Activated CD4-positive, alpha-beta T cell treated with anti-CD3 and anti-CD28 coated beads, Interleukin-2, amount 10 ng/mL, durations not matched to agents 24 days and 14 days (primary cell): ENCODE measurements around the gene PSMA4. TPM values are rescaled to one million over a fixed set of nuclear protein-coding genes. Genes with fewer than 3 reads are reported as not detected.
"Not testable (repeated sequence)": the region's sequence is repeated elsewhere in the genome, so short reads cannot be mapped to it uniquely, and the experiment has no call there.

Experiments
- DNase-seq: peaks from one replicate; pipeline ENCODE4 v3.0.0; 2022
- H3K27ac Mint-ChIP-seq: one replicate; pipeline ENCODE4 v1.8.0; 2022; ENCODE audit warnings: mild to moderate bottlenecking, mixed read lengths
- H3K27me3 Mint-ChIP-seq: one replicate; pipeline ENCODE4 v1.8.0; 2022; ENCODE audit warnings: mixed read lengths
- H3K36me3 Mint-ChIP-seq: one replicate; pipeline ENCODE4 v1.8.0; 2022; ENCODE audit warnings: low read depth, mild to moderate bottlenecking, mixed read lengths
- H3K4me1 Mint-ChIP-seq: one replicate; pipeline ENCODE4 v1.8.0; 2021; ENCODE audit warnings: mixed read lengths
- H3K4me3 Mint-ChIP-seq: one replicate; pipeline ENCODE4 v1.8.0; 2022; ENCODE audit warnings: mild to moderate bottlenecking, moderate library complexity, mixed read lengths
- H3K9me3 Mint-ChIP-seq: one replicate; pipeline ENCODE4 v1.8.0; 2021; ENCODE audit warnings: mixed read lengths
- intact Hi-C: fragments of 100-400 bp; cut with micrococcal nuclease; formaldehyde crosslinking; loops from one replicate; pipeline ENCODE4 v1.15.1; 2023
- total RNA-seq: library from RNA; stranded (reverse); gene quantifications from 2 replicates; pipeline ENCODE4 v1.2.3, GENCODE V29; 2022

PSMA4 gene
- total RNA-seq: 335 and 342 TPM in 2 replicates

DNA sequence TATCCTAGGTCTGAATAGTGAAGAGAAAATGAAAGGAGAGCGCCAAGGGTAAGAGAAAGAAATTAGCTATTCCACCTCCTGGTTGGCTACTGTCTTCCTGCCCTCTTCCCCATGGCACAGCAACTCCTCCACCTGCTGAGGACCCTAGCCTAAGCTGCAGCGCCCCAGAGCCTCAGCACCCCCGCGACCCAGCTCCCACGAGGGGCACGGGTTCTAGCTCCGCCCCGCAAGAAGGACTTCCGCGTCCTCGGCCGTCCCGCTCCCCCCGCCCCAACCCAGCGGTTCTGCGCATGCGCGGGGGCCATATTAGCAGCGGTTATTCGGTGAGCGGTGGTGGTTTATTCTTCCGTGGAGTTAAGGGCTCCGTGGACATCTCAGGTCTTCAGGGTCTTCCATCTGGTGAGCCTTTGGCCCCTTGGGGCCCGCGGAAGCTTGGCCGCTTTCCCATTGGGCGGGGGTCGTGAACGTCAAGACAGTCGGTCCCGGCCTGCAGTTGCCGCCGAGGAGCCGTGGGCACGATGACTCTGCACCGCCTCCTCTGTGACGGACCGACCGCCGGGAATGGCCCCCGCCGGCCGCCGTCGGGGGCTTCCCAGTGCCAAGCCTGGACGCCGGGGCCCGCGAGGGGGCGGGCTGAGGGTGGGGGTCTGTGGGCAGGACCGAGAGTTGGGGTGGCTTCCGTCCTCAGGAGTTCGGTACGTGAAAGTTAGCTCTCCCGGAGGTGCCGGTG is at the start of gene PSMA4:
Gene PSMA4, plus strand, starts transcription at position 304 of the 730 bp plus-strand sequence. CDS start 1,484 bp downstream, outside the sequence.
- Mint-ChIP-seq H3K4me1 (peaks cover 28% of the 10 kb centered on the region), H3K36me3 (peaks cover 30% of the 10 kb centered on the region), H3K27ac (peak within 1 kb of the TSS; percentile 96), H3K9me3 (no peaks in the 10 kb centered on the region), H3K27me3 (no peaks in the 10 kb centered on the region), H3K4me3 (peak within 1 kb of the TSS; percentile 90)
- peak; percentile 99 for DNase-seq
- intact Hi-C loops: loop anchor here (1.0 kb wide), 3 partner anchors 25 to 102 kb away; partner anchors contain the start of genes CHRNA5, HYKK and IREB2

DNA sequence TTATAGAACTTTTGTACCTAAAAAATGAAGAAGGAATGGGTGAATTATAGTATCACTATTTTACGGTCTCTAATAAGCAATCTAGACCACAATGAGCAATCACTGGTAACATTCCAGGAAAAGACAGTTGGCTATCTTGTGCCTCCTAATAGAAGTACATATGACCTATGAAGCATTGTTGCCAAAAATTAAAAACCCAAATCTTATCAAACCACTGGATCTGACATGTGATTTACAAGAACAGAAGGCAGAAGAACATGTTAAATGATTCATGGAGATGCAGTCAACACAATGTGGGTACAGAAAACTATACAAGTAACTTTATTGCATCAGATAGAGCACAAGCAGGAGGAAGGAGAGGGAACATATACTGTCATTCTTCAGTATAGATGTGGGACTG is 47.4 kb upstream of the PSMA4 start:
- DNase-seq: no peak
- Mint-ChIP-seq H3K4me1 (peaks cover 2% of the 10 kb centered on the region), H3K27ac (no peak overlapping the region), H3K9me3 (no peaks in the 10 kb centered on the region), H3K36me3 (peaks cover 73% of the 10 kb centered on the region), H3K4me3 (no peak overlapping the region), H3K27me3 (no peaks in the 10 kb centered on the region)
- intact Hi-C loops: no loop called here

DNA sequence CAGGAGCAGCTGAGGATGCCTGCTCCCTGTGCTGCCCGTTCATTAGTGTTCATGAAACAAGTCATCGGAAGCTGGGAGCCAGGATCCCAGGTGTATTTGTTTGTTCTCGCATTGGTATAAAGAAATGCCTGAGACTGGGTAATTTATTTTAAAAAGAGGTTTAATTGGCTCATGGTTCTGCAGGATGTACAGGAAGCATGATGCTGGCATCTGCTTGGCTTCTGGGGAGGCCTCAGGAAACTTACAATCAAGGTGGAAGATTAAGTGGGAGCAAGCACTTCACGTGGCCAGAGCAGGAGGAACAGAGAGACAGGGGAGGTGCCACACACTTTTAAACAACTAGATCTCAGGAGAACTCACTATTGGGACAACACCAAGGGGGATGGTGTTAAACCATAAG is 38.4 kb upstream of the PSMA4 start:
- Mint-ChIP-seq H3K36me3 (peaks cover 38% of the 10 kb centered on the region), H3K4me3 (no peak overlapping the region), H3K9me3 (no peaks in the 10 kb centered on the region), H3K4me1 (peaks cover 2% of the 10 kb centered on the region), H3K27me3 (no peaks in the 10 kb centered on the region), H3K27ac (no peak overlapping the region)
- intact Hi-C loops: no loop called here
- no peak for DNase-seq

DNA sequence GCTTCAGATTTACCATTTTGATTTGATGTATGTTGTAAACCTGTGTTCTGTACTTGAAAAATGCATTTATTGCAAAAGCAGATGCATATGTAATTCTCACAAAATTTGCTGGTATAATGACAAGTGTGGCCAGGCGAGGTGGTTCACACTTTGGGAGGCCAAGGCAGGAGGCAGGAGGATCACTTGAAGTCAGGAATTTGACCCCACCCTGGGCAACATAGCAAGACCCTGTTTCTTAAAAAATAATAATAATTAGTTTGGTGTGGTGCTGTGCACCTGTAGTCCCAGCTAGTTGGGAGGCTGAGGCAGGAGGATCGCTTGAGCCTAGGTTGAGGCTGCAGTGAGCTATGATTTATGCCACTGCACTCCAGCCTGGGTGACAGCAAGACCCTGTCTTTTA is 37.6 kb upstream of the PSMA4 start:
- Mint-ChIP-seq H3K36me3 (peaks cover 31% of the 10 kb centered on the region), H3K4me3 (no peak overlapping the region), H3K27ac (no peak overlapping the region), H3K4me1 (peaks cover 3% of the 10 kb centered on the region), H3K9me3 (no peaks in the 10 kb centered on the region), H3K27me3 (peaks cover 3% of the 10 kb centered on the region)
- intact Hi-C loops: no loop called here
- DNase-seq: no peak

DNA sequence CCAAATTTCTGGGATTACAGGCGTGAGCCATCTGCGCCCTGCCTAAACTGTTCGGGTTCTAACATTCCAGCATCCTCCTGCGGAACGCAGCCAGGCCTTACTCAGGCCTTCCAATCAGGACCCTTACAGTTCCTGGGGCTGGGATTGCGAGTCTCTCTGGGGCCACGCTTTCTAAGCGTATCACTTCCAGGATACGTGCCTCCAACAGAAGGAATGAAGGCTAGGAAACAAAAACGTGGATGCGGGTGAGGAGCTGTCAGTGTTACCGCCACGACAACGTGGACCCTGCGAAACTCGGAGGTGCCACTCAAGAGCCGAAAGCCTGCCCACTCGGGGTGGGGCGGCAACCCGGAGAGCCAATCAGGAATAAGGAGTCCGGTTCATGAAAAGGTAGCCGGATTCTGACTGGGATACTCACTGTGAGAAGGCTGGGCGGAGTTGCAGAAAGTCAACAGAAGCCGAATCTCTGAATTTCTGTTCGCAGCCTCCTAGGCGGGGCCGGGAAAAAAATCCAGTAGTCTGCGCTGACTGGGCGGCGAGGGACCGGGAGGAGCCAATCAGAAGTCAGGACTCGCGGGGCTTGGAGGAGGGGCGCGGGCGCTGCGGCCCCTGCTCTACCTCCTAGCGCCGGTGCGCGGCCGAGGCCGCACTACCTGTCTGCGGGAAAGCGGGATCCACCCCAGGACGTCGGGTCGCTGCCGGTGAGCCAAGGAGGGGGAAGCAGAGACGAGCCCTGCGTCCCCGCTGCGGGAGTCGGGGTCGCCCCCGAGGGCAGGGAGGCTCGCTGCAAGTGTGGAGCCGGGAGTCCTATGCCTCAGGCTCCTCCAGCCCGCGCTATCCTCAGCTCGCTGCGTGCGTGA is 33.0 kb upstream of the PSMA4 start, which contains the start of gene HYKK:
Gene HYKK, plus strand, starts transcription at position 607 of the 860 bp plus-strand sequence. CDS start 5,512 bp downstream, outside the sequence.
- intact Hi-C loops: loop anchor here (1.0 kb wide), 1 partner anchor 33 kb away; the partner anchor contains the start of gene PSMA4
- Mint-ChIP-seq H3K27me3 (peaks cover 5% of the 10 kb centered on the region), H3K9me3 (no peaks in the 10 kb centered on the region), H3K4me3 (peak within 1 kb of the TSS; percentile 90), H3K4me1 (peaks cover 18% of the 10 kb centered on the region), H3K27ac (peak within 1 kb of the TSS; percentile 72), H3K36me3 (peaks cover under 1% of the 10 kb centered on the region)
- peak; percentile 94 for DNase-seq

DNA sequence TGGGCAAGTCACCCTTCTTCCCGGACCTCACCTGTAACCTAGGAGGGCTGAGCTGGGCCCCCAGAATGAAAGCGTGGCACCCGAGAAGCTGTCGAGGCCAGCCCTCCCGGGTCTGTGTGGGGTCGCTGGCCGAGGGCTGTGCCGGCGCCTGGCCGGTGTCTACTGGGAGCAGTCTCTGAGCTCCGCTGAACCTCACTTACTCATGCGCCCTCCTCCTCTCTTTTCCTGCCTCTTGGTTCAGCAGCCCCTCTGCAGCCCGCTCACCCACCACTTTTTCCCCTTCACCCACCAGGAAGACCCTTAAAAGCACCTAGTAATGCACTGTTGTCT is 32.4 kb upstream of the PSMA4 start:
- Mint-ChIP-seq H3K27me3 (peaks cover 5% of the 10 kb centered on the region), H3K4me3 (peak overlapping the region; percentile 90), H3K27ac (peak overlapping the region; percentile 72), H3K9me3 (no peaks in the 10 kb centered on the region), H3K4me1 (peaks cover 18% of the 10 kb centered on the region), H3K36me3 (no peaks in the 10 kb centered on the region)
- intact Hi-C loops: loop anchor here (1.0 kb wide), 1 partner anchor 33 kb away; the partner anchor contains the start of gene PSMA4
- DNase-seq: no peak

DNA sequence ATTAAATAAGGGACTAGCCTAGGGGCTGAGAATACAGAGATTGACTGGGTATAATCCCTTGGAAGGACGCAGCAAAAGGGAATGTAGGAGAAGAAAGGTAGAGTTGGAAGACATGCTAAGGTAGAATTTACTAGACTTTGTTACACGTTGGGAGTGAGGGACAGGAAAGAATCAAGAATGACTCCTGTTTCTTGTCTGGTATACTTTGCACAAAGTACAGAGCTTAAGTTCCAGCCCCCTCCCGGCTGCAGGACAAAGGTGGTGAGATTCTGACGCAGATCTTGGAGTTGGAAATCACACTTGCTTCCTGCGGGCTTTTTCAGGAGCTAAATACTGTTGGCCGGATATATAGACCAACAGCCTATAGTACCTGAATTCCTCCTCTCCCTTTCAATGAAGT is 32.0 kb upstream of the PSMA4 start:
- peak overlapping the region; percentile 72 for H3K27ac Mint-ChIP-seq
- intact Hi-C loops: no loop called here
- H3K4me3 Mint-ChIP-seq: peak overlapping the region; percentile 90

DNA sequence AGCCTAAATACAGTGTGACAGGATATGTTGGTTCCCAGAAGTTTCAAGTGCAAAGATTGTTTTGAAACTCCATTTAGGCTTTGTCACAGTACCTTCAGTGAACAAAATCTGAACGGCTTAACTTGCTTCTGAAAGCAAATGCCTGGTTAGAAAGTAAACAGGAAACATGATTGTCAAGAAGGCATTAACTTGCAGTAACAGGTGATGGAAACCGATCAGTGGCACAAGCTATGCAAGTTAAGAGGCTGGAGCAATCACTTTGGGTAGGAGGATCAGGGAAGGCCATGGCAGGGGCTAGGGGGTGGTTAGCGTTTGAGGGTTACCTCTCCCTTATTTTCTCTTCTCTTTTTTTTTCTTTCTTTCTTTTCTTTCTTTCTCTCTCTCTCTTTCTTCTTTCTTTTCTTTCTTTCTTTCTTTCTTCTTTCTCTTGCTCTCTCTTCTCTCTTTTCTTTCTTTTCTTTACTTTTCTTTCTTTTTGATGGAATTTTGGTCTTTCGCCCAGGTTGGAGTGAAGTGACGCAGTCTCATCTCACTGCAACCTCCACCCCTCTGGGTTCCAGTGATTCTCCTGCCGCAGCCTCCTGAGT is 30.4 kb upstream of the PSMA4 start:
- H3K27me3 Mint-ChIP-seq: peaks cover 5% of the 10 kb centered on the region
- peak; percentile 69 for DNase-seq
- no peaks in the 10 kb centered on the region for H3K36me3 Mint-ChIP-seq
- H3K9me3 Mint-ChIP-seq: no peaks in the 10 kb centered on the region
- peaks cover 18% of the 10 kb centered on the region for H3K4me1 Mint-ChIP-seq
- H3K27ac Mint-ChIP-seq: no peak overlapping the region
- peak overlapping the region; percentile 57 for H3K4me3 Mint-ChIP-seq
- intact Hi-C loops: no loop called here

More for the DNA sequence above, 32.0 kb upstream of the PSMA4 start:
- no peaks in the 10 kb centered on the region for H3K36me3 Mint-ChIP-seq
- DNase-seq: no peak
- H3K4me1 Mint-ChIP-seq: peaks cover 18% of the 10 kb centered on the region
- peaks cover 5% of the 10 kb centered on the region for H3K27me3 Mint-ChIP-seq
- no peaks in the 10 kb centered on the region for H3K9me3 Mint-ChIP-seq

DNA sequence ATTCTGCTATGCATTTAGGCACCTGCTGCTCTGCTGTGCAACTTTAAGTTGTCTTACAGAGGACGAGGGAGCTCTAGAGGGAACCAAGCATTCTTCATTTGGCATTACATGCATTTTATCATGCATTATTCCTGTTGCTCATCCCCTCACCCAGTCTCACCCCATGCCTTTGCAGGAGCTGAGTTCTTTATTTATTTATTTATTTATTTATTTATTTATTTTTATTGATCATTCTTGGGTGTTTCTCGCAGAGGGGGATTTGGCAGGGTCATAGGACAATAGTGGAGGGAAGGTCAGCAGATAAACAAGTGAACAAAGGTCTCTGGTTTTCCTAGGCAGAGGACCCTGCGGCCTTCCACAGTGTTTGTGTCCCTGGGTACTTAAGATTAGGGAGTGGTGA is 20.2 kb upstream of the PSMA4 start:
- H3K27ac Mint-ChIP-seq, H3K27me3 Mint-ChIP-seq, H3K36me3 Mint-ChIP-seq, H3K4me3 Mint-ChIP-seq, intact Hi-C loops, H3K9me3 Mint-ChIP-seq, DNase-seq, H3K4me1 Mint-ChIP-seq: not testable (repeated sequence)

DNA sequence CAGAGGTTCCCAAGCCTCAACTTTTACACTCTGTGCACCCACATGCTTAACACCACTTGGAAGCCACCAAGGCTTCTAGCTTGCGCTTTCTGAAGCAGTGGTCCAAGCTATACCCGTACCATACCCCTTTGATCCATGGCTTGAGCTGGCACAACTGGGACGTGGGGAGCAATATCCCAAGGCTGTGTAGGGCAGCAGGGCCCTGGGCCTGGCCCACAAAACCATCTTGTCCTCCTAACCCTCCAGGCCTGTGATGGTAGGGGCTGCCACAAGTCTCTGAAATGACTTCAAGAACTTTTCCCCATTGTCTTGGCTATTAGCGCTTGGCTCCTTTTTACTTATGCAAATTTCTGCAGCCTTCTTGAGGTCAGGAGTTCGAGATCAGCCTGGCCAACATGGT is 16.0 kb upstream of the PSMA4 start:
- Mint-ChIP-seq H3K27me3 (no peaks in the 10 kb centered on the region), H3K4me3 (no peak overlapping the region)

DNA sequence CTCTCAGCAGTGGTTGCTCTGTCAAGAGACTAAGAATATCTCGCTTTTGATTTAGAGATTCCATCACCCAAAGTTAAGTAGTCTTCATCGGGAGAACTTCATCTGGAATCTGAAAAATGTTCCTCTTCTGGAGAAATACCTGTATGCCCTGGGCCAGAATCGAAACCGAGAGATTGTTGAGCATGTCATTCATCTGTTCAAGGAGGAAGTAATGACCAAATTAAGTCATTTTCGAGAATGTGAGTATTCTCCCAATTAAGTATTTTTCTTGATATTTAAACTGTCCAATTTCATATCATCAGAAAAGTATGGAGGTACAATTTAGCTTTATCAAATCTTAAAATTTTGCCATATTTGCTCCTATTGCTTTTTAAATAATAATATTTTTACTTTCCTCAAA is 12.9 kb upstream of the PSMA4 start:
- no peak overlapping the region for H3K27ac Mint-ChIP-seq
- H3K36me3 Mint-ChIP-seq: no peaks in the 10 kb centered on the region
- H3K27me3 Mint-ChIP-seq: no peaks in the 10 kb centered on the region
- no peaks in the 10 kb centered on the region for H3K9me3 Mint-ChIP-seq
- H3K4me3 Mint-ChIP-seq: no peak overlapping the region
- no peak for DNase-seq
- intact Hi-C loops: no loop called here
- H3K4me1 Mint-ChIP-seq: no peaks in the 10 kb centered on the region

More for the DNA sequence above, 16.0 kb upstream of the PSMA4 start:
- Mint-ChIP-seq H3K9me3 (no peaks in the 10 kb centered on the region), H3K27ac (no peak overlapping the region), H3K36me3 (no peaks in the 10 kb centered on the region), H3K4me1 (no peaks in the 10 kb centered on the region)
- intact Hi-C loops: no loop called here
- DNase-seq: no peak

DNA sequence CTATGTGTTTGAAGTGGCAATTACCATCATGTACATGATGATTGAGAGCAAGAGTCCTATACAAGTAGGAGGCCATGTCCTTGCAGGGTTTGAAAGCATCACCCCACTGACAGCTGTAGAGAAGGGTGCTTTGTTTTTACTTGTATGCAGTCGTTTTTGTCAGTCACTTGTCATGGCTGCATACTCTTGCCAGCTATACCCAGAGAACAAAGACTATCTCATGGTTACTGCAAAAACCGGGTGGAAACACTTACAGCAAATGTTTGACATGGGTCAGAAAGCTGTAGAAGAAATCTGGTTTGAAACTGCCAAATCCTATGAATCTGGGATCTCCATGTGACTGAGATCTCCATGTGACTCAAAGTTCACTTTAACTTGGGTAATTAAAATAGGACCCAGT is 6.9 kb upstream of the PSMA4 start:
- Mint-ChIP-seq H3K4me3 (no peak overlapping the region), H3K36me3 (no peaks in the 10 kb centered on the region), H3K27me3 (peaks cover 2% of the 10 kb centered on the region), H3K9me3 (no peaks in the 10 kb centered on the region), H3K27ac (no peak overlapping the region), H3K4me1 (no peaks in the 10 kb centered on the region)
- intact Hi-C loops: no loop called here
- no peak for DNase-seq

DNA sequence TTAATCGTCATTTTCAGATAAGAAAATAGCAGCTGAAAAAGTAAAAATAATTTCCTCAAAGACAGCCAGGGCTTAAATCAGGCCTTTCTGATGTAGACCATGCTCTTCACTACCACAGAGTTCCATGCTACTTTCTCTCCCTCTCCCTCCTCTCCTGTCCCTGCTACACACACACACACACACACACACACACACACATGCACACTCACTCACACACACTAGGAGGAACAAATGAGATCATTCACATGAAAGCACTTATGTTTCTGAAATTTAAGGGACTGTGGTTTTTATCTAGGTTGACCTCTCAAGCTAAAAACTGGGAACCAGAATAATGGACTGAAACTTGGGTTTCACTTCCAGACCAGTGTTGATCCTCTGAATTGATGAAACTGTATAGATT is 4.1 kb upstream of the PSMA4 start:
- DNase-seq: no peak
- no peak overlapping the region for H3K27ac Mint-ChIP-seq
- no peak overlapping the region for H3K4me3 Mint-ChIP-seq
- peaks cover 2% of the 10 kb centered on the region for H3K27me3 Mint-ChIP-seq
- H3K4me1 Mint-ChIP-seq: peaks cover 13% of the 10 kb centered on the region
- intact Hi-C loops: no loop called here
- H3K36me3 Mint-ChIP-seq: peaks cover 2% of the 10 kb centered on the region
- H3K9me3 Mint-ChIP-seq: no peaks in the 10 kb centered on the region
